ENCODE data around the gene LLPH.

GRCh38 chr12:66119870-66120241 lies 10.7 kb downstream of the LLPH start:
- TF ChIP-seq ZFX (IDR thresholded peaks at IDR 0.05), result no peak
- no peak for TF ChIP-seq RAD21 (IDR thresholded peaks at IDR 0.05; ENCODE audit: low read depth)
- TF ChIP-seq CTCF (IDR thresholded peaks at IDR 0.05 in 2 of 3, conservative IDR thresholded peaks at IDR 0.05 in 1 of 3; ENCODE audit: borderline replicate concordance in 1 of 3, insufficient read depth in 1 of 3, low read depth in 2 of 3, low read length in 2 of 3), result no peak
- TF ChIP-seq POLR2A (IDR thresholded peaks at IDR 0.05; ENCODE audit: borderline replicate concordance, extremely low read depth, insufficient read depth, insufficient read length), result no peak
- no peak for TF ChIP-seq MAX (IDR thresholded peaks at IDR 0.05)

Data from HCT116 (cell line).